ENCODE measurements around the gene TSHZ2. TPM values are rescaled to one million over a fixed set of nuclear protein-coding genes. Genes with fewer than 3 reads are reported as not detected.
A peak's percentile ranks its signal among the peaks of the same experiment; 100 is the strongest.

Gene TSHZ2
- total RNA-seq, 1 donor from 2014 or later: 22.9 TPM

DNA sequence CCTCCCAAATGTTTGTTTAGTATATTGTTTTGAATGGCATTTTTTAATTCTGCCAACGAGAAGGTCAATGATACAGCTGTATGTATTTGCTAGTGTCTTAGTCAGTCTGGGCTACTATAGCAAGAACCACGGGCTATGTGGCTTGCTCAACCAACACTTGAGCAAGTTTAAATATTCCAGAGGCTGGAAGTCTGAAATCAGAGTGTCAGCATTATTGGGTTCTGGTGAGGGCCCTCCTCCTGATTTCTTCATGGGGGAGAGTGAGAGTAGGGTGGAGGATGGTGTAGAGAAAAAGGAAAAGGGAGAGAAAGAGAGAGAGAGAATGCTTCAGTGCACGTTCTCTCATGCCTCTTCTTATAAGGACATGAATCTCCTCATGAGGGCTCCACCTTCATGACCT is 144.6 kb downstream of the TSHZ2 start:
- H3K27me3 Mint-ChIP-seq: no peaks in the 10 kb centered on the region
- H3K4me3 Mint-ChIP-seq (ENCODE audit: low read depth): no peak overlapping the region
- H3K9me3 Mint-ChIP-seq (ENCODE audit: low read depth): peaks cover 6% of the 10 kb centered on the region
- TF ChIP-seq, protein P1, sequence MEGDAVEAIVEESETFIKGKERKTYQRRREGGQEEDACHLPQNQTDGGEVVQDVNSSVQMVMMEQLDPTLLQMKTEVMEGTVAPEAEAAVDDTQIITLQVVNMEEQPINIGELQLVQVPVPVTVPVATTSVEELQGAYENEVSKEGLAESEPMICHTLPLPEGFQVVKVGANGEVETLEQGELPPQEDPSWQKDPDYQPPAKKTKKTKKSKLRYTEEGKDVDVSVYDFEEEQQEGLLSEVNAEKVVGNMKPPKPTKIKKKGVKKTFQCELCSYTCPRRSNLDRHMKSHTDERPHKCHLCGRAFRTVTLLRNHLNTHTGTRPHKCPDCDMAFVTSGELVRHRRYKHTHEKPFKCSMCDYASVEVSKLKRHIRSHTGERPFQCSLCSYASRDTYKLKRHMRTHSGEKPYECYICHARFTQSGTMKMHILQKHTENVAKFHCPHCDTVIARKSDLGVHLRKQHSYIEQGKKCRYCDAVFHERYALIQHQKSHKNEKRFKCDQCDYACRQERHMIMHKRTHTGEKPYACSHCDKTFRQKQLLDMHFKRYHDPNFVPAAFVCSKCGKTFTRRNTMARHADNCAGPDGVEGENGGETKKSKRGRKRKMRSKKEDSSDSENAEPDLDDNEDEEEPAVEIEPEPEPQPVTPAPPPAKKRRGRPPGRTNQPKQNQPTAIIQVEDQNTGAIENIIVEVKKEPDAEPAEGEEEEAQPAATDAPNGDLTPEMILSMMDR (IDR thresholded peaks at IDR 0.05; ENCODE audit: unreplicated experiment): no peak
- no peak overlapping the region for H3K27ac Mint-ChIP-seq
- H3K36me3 Mint-ChIP-seq (ENCODE audit: insufficient read depth): no peaks in the 10 kb centered on the region
- no peak for DNase-seq (ENCODE audit: low spot score, unreplicated experiment)
- peaks cover 2% of the 10 kb centered on the region for H3K4me1 Mint-ChIP-seq (ENCODE audit: low read depth)

DNA sequence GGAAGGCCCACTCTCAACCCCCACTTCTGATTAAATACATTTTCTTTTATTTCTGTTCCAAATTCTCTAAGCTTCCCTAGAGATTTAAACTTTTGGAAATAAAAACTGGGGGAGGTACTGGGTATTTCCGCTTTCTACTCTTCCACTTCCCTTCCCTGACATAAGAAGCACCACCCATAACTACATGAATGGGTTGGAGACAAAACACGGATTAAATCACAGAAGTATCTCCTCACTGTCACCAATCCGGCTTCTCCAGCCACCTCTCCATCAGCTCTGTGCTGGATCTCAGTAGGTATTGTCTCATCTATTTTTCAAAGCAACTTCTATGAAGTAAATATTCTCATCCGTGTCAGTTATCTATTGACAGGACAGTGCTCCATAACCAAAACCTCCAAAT is 150.7 kb downstream of the TSHZ2 start:
- H3K27ac Mint-ChIP-seq: no peak overlapping the region
- H3K9me3 Mint-ChIP-seq (ENCODE audit: low read depth): no peaks in the 10 kb centered on the region
- H3K36me3 Mint-ChIP-seq (ENCODE audit: insufficient read depth): no peaks in the 10 kb centered on the region
- peaks cover 3% of the 10 kb centered on the region for H3K4me1 Mint-ChIP-seq (ENCODE audit: low read depth)
- no peak overlapping the region for H3K4me3 Mint-ChIP-seq (ENCODE audit: low read depth)
- DNase-seq (ENCODE audit: low spot score, unreplicated experiment): no peak
- no peaks in the 10 kb centered on the region for H3K27me3 Mint-ChIP-seq
- TF ChIP-seq, protein P1 (IDR thresholded peaks at IDR 0.05; ENCODE audit: unreplicated experiment): no peak

DNA sequence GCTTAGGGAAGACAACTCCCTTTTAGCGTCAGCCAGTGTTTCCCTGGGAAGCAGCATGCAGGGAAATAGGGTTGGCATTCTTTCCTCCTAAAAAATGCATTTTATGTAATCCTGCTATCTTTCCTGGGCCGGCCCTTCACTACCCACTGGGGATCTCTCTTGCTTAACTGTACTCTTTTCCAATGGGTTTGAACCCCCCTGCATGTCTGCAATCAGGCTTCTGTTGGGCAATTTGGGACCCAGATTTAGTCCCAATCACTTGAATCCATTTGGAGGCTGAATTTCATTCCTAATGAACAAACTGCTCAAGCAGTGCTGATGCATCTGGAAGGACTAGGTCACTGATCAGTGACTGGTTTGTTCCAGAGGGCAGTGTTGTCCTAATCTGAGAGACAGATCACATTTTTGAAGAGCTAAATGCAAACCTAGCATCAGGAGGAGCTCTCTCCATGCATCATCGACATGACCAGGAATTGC is 152.0 kb downstream of the TSHZ2 start:
- no peaks in the 10 kb centered on the region for H3K36me3 Mint-ChIP-seq (ENCODE audit: insufficient read depth)
- no peaks in the 10 kb centered on the region for H3K9me3 Mint-ChIP-seq (ENCODE audit: low read depth)
- no peak overlapping the region for H3K4me3 Mint-ChIP-seq (ENCODE audit: low read depth)
- TF ChIP-seq, protein P1 (IDR thresholded peaks at IDR 0.05; ENCODE audit: unreplicated experiment): no peak
- no peaks in the 10 kb centered on the region for H3K27me3 Mint-ChIP-seq
- H3K27ac Mint-ChIP-seq: no peak overlapping the region
- peaks cover 2% of the 10 kb centered on the region for H3K4me1 Mint-ChIP-seq (ENCODE audit: low read depth)
- DNase-seq (ENCODE audit: low spot score, unreplicated experiment): no peak

DNA sequence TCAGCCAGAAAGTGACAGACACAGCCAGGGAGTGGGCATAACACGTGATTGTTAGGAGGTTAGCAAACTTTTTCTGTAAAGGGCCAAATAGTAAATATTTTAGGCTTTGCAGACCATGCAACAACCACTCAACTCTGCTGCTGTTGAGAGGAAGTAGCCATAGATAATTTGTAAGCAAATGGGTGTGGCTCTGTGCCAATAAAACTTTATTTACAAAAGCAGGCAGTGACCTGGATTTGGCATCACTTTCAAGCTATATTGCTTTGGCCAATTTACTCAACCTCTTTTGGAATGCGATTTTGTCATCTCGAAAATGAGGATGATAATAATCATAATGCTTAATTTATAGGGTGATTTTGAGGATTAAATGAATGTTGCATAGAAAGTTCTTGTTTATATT is 152.6 kb downstream of the TSHZ2 start:
- no peak for DNase-seq (ENCODE audit: low spot score, unreplicated experiment)
- H3K27ac Mint-ChIP-seq: no peak overlapping the region
- H3K27me3 Mint-ChIP-seq: no peaks in the 10 kb centered on the region
- no peaks in the 10 kb centered on the region for H3K9me3 Mint-ChIP-seq (ENCODE audit: low read depth)
- peaks cover 2% of the 10 kb centered on the region for H3K4me1 Mint-ChIP-seq (ENCODE audit: low read depth)
- TF ChIP-seq, protein P1 (IDR thresholded peaks at IDR 0.05; ENCODE audit: unreplicated experiment): no peak
- H3K4me3 Mint-ChIP-seq (ENCODE audit: low read depth): no peak overlapping the region
- no peaks in the 10 kb centered on the region for H3K36me3 Mint-ChIP-seq (ENCODE audit: insufficient read depth)

DNA sequence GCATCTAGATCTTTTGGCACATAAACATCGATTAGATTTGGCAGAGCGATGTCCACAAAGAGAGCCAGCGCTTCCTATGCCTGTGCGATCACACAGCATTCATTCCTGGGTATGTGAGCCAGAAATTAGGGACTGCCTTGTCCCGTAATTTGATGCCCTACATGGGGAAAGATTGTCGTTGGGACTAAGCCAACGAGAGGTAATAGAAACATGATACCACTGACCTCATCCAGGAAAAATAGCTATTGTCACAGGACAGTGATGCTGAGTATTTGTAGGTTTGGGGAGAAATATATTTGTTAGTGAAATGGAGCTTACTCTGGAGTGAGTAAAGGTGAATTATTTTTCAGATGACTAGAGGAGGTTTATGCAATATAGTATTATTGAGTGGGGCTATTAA is 154.0 kb downstream of the TSHZ2 start:
- no peak for DNase-seq (ENCODE audit: low spot score, unreplicated experiment)
- H3K27ac Mint-ChIP-seq: peak overlapping the region; percentile 61

More for the DNA sequence above, 154.0 kb downstream of the TSHZ2 start:
- Mint-ChIP-seq H3K4me1 (ENCODE audit: low read depth) (peaks cover 2% of the 10 kb centered on the region), H3K4me3 (ENCODE audit: low read depth) (no peak overlapping the region), H3K9me3 (ENCODE audit: low read depth) (no peaks in the 10 kb centered on the region), H3K36me3 (ENCODE audit: insufficient read depth) (no peaks in the 10 kb centered on the region), H3K27me3 (no peaks in the 10 kb centered on the region)
- TF ChIP-seq, protein P1 (IDR thresholded peaks at IDR 0.05; ENCODE audit: unreplicated experiment): no peak

Data from progenitor cell of endocrine pancreas (in vitro differentiated cells).